ENCODE data around the gene PCBP3.

DNA sequence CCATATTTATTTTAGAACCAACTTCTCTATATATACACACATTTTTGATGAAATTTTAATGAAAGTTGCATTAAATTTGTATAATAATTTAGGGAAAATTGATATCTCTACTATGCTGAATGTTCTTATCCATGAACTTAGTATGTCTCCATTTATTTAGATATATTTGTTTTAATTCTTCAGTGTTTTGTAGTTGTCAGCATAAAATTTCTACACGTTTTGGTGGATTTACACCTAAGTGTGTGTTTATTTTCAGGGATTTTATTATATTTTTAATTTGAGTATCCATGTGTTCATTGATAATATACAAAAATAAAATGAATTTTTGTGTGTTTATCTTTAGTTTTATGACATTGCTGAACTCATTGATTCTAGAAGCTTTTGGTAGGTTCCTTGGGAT lies 36.7 kb downstream of the PCBP3 start:
- TF ChIP-seq GATA2 (IDR thresholded peaks at IDR 0.05; ENCODE audit: low read depth, low read length) (no peak), GATA3 (IDR thresholded peaks at IDR 0.05; ENCODE audit: low read depth, low read length) (no peak)
